ENCODE results near the gene MRPS27. TPM values are rescaled to one million over a fixed set of nuclear protein-coding genes. Genes with fewer than 3 reads are reported as not detected.
"Not testable (repeated sequence)": the region's sequence is repeated elsewhere in the genome, so short reads cannot be mapped to it uniquely, and the experiment has no call there.

Gene MRPS27
- total RNA-seq, 1 donor from 2014 or later = 71.7 TPM

DNA sequence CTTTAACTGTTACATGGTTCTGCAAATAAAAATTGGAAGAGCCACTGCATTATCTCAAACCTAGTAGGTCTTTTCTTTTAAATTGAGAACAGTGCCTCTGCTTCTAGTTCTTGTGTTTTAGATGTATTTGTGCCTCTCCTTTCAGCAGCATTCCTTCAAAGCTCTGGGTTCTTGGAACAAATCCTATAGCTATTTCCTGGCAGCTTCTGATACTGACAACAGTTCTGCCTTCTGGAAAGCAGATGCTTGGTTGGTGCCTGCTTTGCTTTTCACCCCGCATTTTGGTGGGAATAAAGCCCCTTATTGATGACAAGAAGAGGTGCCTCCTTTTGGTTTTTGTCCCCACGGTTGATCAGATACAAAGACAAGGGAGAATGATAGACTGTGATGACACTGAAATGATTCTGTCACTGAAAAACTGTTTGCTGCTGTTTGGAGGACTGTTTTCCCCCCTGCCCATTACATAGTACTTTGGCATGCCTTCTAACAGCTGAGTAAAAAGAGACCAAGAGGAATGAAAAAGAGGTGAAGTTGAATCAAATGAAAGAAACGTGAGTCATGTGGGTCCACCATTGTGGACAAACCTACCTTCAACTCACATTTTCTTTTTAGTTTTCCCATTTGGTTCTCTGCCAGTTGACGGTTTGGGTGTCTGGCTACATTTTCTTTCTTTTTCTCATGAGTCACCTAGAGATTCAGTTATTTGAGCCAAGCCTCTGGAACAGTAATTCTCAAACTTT, 5.7 kb upstream of the MRPS27 start:
- DNase-seq (ENCODE audit: low read depth) = peak; percentile 69

DNA sequence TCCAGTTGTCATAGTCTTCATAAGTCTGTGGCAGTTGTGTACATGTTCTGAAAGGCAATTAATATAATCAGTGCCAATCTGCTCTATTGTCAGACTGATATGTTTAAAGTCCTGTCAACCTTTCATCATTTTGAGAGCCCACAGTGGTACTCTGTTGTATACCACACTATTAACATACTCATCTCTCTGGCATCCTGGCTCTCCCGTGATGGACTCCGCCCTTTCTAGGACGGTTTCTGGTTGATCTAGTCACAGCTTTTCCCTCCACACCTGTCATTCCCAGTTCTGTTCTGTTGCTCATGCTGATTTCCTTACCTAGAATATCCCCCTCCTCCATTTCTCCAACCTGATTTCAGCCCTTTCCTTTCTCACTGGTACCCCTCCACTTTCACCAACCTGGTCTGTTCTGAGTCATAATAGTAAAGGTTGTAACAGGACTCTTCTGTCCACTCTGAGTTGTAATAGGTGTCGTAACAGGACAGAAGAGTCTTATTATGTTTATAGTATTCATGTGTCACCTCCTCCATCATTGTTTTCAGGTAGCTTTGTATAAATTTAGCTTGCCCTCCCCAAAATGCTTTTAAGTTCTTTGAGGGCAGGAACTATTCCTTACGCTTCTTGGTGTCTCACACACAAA, 4.3 kb upstream of the MRPS27 start:
- peak; percentile 86 for DNase-seq (ENCODE audit: low read depth)

DNA sequence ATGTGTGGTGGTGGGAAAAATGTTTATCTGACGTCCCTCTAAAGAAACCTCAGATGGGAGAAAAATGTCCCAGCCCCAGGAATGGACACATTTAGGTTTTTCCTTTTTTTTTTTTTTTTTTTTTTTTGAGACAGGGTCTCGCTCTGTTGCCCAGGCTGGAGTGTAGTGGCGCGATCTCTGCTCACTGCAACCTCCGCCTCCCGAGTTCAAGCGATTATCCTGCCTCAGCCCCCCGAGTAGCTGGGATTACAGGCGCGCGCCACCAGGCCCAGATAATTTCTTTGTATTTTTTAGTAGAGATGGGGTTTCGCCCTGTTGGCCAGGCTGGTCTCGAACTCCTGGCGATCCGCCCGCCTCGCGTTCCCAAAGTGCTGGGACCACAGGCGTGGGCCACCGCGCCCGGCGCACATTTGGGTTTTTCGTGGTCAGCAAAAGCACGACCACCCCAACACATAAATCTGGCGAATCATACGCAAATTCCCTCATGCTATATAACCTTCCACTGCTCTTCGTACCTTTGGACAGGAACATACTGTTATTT, 535 bp downstream of the MRPS27 start:
- DNase-seq (ENCODE audit: low read depth) = not testable (repeated sequence)

DNA sequence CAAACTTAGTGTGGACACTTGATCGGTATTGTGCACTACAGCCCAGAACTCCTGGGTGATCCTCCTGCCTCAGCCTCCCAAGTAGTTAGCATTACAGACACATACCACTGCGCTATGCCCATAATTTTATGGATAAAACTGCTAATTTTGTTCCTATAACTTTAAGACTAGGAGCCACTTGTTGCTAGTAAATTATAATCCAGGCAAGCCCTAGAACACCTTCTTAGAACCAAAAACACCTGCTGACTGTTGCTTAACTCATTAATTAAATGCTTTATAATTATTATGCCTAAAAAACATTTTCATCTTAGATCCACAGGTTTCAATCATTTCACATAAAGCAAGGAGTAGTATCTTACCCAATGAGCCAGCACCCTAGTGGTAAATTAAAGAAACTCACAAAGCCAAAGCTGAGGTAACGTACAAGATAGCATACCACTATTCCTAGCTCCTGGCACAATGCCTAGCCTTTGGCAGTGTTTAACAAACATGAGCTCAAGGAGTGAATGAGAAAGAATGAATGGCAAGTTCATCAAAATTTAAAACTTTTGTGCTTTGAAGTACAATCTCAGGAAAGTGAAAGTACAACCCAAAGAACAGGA, 5.4 kb downstream of the MRPS27 start:
- peak; percentile 46 for DNase-seq (ENCODE audit: low read depth)

DNA sequence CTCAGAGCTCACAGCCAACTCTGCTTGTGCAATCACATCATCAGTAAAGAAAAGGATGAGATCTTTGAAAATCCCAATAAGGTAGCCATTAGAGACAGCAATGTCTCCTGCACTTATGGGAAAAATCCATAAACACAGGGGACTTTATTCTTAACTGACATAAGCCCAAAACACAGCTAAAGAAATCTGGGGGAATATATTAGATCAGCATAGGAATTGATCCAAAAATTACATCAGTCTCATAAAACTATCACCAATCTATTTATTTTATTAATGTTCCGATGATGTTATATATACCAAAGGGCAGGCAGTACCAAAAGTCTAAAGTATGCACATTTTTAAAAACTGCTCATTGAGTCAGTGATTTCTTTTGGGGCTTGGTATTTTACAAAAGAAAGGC, 6.9 kb downstream of the MRPS27 start:
- DNase-seq (ENCODE audit: low read depth) = no peak

DNA sequence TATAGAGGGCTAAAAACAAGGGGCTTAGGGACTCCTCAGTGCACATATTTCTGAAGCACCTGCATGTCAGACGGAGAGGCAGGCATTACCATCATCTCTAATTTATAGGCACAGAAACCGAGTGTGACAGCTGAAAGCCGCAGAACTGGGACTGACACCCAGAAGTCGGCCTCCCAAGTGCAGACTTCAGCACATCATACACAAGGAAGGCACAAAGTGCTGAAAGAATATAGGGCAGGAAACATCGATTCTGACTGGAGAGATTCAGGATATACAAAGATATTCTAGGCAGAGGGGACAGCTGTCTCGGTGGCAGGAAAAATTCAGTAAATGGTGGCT, 11.2 kb downstream of the MRPS27 start:
- DNase-seq (ENCODE audit: low read depth) = no peak

DNA sequence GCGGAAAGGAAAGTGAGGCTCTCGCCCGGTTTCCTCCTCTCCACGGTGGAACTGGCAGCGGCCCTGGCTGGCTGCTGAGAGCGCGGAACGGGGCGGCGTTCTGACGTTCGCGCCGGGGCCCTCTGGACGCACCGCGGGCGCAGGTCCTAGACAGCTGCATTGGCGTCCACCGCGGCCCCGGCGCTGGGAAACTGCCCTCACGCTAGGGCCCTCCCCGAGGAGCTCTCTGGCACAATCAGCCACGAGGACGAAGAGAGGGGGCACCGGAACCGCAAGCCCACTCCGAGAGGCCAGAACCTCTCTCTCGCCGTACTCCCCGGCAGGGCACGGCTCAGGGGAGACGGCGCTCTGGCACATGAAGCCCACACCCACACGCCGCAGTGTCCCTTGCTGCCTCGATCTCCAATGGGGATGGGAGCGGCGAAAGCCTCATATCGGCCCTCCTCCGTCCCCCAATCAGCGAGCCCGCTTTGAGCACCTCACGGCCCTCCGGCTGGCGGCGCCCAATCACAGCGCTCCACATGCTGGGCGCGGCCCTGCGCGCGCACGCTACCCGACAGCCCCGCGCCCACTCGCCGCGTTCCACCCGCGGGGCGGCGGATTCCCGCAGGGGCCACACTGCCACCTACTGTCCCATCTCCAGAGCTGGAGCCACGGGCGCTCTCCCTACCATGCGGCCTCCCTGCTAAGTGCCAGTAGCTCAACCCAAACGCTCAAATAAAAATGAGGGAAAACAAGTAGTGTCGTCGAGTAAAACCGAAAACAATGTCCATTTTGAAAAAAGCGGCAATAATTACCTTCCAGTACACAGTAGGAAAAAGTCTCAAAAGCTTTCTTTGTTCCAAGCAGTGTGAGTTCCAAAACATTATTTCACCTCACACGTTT, 11.8 kb downstream of the MRPS27 start:
- peak; percentile 99 for DNase-seq (ENCODE audit: low read depth)

DNA sequence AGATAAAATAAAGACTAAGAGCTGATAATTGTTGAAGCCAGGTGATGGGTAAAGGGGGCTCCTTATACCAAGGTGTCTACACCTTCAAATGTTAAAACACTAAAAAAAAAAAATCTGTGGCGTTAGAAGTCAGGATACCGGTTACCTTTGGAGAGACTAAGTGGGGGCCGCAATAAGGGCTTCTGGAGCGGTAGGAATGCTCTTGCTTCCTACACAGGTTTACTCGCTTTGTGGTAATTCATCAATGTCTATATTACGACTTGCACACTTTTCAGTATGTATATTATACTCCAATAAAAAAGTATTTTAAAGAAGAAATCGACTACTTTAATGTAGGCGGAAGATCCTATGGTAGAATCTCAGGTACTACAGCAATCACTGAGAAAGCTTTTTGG, 12.5 kb downstream of the MRPS27 start:
- no peak for DNase-seq (ENCODE audit: low read depth)

DNA sequence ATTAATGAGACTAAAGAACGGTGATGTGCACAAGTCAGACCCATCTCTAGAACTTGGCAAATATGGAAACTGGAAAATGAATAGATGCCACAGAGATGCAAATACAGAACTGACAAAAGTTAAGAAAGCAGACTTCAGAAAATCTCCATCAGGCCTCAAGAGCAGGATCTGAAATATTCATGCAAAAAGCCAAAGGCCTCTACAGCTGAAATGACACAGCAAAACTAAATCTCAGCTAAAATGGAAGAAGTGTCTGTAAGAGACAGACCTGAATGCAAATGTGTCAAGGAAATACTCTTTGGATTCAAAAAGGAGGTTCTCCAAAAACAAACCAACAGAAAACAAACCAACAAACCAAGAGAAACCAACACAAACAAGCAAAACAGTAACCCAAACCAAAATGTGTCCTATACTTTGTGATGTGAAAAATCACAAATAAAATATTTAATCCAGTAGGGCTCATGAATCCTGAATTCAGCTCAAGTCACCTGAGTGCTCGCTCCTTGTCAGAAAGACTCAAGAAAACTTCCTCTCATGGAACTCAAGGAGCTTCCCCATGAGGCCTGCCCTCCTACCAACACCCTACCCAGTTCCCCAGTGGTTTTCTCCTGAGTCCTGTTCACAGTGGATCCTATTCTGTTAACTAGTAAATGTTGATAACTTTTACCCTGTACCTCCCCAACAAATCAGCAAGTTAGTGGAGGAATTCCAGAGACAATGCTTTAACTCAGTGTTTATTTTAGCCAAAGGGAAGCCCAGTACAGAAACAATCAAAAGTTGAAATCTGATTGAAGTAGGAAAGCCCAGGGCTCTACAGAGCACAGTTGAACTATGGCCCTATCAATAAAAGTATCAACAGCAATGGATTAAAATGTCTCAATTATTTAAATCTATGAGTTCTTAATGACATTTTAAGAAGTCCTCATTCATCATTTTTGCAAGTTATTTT, 14.6 kb downstream of the MRPS27 start:
- no peak for DNase-seq (ENCODE audit: low read depth)

DNA sequence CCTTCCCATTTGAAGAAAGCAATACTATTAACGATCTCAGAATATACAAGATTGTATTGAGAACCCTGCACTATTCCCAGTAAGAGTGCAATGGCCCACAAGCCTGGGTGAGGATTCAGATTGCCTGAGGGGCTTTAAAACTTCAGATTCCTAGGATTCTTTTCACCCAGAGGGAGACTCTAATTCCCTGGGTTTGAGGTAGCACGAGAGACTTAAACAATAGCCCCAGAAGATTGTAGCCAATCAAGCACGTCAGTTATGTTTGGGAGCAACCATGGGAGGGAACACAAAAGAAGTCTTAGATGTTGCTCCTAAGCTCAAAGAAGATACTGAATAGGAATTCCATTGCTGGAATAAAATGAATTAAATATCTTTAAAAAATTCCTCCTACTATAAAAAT, 17.9 kb downstream of the MRPS27 start:
- DNase-seq (ENCODE audit: low read depth) = no peak

DNA sequence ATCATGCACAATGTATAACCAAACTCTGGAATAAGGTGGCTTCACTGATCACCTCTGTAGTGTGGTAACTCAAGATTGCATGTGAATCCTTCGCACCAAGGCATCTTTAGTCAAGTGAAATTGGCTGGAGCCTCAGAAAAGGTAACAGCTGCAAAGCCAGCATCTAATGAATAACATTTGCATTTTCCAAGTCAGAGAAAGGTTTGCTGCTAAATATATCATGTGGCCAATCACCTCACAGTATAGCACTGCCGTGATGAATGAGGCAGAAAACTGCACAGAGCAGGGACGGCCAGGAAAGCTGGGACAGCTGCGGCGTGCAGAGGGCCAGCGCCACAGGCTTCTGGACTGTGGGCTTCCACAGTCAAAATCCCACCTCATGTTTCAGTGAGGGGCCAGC, 18.5 kb downstream of the MRPS27 start:
- no peak for DNase-seq (ENCODE audit: low read depth)

DNA sequence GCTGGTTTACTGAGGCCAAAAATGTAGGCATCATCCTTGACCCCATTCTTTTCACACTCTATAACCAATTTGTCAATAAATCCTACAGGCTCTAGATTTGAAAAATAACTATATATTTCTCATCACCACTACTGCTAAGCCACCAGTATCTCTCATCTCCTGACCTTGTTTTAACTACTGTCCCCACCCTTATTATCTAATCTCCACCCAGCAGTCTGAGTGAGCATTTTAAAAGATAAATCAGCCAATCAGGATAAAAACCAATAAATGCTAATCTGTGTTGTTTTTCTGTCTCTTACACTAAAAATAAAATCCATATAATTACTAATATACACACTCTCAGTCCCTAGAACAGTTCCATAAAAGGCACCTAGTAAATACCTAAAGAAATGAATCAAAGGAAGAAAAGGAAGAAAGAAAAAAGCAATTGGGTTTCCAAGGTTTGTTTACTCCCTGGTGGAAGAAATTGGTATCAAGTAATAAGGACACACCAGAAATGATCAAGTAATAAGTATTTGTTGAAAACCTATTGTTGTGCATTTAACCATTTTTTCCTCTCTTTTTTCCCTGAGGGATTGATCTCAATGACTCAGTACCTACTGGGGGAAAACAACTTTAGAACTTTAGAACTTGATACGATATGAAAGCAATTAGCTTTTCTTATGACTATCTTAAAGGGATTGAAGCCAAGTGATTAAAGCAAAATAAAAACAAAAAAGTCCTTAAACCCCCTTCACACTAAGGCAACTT, 19.3 kb downstream of the MRPS27 start:
- no peak for DNase-seq (ENCODE audit: low read depth)

DNA sequence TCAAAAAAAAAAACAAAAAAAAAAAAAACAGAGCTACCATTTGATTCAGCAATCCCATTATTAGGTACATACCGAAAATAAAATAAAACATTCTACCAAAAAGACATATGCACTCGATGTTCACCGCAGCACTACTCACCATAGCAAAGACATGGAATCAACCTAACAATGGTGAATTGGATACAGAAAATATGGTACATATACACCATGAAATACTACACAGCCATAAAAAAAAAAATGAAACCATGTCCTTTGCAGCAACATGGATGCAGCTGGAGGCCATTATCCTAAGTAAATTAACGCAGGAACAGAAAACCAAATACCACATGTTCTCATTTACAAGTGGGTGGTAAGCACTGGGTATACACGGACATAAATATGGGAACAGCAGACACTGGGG, 21.3 kb downstream of the MRPS27 start:
- no peak for DNase-seq (ENCODE audit: low read depth)

DNA sequence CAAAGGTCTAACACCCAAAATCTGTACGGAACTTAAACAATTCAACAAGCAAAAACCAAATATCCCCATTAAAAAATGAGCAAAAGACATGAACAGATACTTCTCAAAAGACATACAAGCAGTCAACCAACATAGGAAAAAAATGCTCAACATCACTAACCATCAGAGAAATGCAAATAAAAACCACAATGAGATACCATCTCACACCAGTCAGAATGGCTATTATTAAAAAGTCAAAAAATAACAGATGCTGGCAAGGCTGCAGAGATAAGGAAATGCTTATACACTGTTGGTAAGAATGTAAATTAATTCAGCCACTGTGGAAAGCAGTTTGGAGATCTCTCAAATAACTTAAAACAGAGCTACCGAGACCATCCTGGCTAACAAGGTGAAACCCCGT, 21.9 kb downstream of the MRPS27 start:
- DNase-seq (ENCODE audit: low read depth) = not testable (repeated sequence)

DNA sequence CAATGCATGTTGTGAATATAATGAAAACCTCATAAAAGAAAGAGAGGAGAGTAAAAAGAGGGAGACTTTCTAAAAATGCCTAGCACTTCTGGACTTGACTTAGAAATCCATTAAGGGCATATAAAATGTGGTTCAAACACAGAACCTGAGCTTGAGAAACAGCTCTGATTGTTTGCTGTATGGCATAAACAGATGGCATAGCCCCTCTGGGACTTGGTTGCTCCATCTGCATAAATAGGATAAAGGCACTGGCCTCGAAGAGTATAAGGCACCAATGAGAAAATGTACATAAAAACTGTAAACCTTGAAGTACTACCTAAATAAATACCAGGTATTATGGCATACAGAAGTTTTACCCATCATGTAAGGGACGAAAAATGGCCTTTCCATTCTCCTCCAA, 23.8 kb downstream of the MRPS27 start:
- DNase-seq (ENCODE audit: low read depth) = no peak

DNA sequence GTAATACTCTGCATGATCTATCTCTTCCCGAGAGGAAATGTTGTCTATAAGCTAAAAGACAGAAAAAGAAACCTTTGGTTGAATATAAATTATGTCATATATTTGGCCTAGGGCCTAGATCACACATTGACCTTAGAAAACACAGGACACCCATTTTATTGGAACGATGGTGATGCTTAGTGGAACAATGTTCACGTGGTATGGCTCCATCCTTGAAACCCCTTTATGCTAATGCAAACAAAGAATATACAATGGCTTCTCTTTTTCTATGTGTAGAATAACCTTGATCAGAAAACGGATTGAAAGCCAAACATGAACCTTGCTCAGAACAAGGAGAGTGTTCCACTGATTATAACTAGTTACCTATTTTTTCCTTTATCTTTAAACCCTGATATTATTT, 24.5 kb downstream of the MRPS27 start:
- no peak for DNase-seq (ENCODE audit: low read depth)

DNA sequence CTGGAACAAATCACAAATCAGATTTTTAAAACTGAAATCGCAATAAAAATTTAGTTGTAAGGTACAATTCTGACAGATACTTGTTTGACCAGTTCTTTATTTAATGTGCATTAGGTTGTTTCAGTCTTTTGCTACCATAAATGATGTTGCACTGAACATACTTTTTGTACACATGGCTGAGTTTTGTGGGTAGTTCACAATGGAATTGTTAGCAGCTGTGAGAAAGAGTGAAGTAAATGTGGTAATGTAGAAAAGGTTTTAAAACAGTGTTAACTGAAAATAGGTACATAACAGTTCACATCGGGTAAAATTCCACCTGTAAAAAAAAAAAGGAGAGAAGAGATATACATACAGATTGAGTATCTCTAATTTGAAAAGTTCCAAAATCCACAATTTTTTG, 25.6 kb downstream of the MRPS27 start:
- DNase-seq (ENCODE audit: low read depth) = no peak

DNA sequence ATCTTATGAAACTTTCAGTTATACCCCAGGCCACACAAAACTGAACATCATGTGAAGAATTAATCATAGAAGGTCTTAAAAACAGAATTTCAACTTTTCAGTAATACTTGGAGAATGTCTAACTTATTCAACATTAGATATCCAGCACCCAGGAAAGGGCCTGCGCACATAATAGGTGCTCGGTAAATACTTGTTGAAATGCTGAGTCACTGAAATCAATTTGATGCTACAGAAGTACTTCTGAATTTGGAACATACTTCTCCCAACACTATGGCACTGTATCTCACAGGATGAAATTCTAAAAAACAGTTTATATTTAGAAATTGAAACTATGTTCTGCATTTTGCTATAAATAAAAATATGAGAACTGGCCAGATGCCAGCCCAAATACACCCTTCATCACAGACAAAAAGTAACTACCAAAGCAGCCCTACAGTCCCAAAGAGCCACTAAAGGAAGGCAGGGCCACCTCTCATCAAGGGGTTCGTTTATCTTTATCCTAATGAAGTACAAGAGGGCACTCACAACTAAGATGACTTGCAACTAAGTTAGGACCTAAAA, 26.5 kb downstream of the MRPS27 start:
- DNase-seq (ENCODE audit: low read depth) = no peak

DNA sequence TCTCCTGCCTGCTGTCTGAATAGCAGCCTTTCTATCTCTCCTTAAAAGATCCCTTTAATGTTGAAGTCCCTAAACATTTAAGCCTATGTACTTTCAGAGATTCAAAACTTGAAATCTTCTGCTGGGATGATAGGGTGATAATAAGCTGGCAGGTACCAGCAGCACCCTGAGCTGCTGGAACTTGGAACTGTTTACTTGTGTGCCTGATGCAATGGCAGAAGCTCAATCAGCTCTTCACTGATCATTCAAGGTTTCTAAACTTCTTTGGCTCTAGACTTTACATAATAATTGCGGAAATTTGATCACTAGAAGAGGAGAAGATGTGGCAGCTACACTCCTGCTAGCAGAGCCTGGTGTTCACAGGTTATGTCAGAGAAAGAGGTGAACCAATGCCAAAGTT, 27.6 kb downstream of the MRPS27 start:
- DNase-seq (ENCODE audit: low read depth) = no peak
